AG04450 (cell line): Measurements from ENCODE around the gene GIT1. TPM values are rescaled to one million over a fixed set of nuclear protein-coding genes. Genes with fewer than 3 reads are reported as not detected.

Experiments used
- CTCF ChIA-PET: fragments of 300-600, 350-600 bp; formaldehyde crosslinking; extraction: SDS; loops from one replicate; lab custom pipeline; 2022; ENCODE audit warnings: antibody characterized with exemption, inconsistent platforms; lab: Charles Lee
- POLR2A ChIA-PET: fragments of 350-600 bp; formaldehyde crosslinking; extraction: SDS; loops from one replicate; lab custom pipeline; 2021; ENCODE audit warnings: antibody characterized with exemption, inconsistent platforms; lab: Yijun Ruan, JAX
- DNase-seq: peaks from one replicate; pipeline ENCODE4 v3.0.0-alpha.2; 2011; ENCODE audit warnings: low read depth, low spot score
- H3K27ac ChIP-seq: one replicate; pipeline ENCODE4 v1.5.1; 2012; ENCODE audit warnings: low read depth, low read length, control low read depth
- H3K27me3 ChIP-seq: one replicate; pipeline ENCODE4 v1.6.0; 2012; ENCODE audit warnings: low read length; ENCODE audit not compliant: control insufficient read depth, insufficient read depth
- H3K4me3 ChIP-seq: 2 replicates; pipeline ENCODE4 v1.5.1; 2011; ENCODE audit warnings: mild to moderate bottlenecking, low read depth, low read length, control low read depth
- H3K9me3 ChIP-seq: 2 replicates; pipeline ENCODE4 v1.5.1; 2012; ENCODE audit warnings: low read length; ENCODE audit not compliant: control insufficient read depth, insufficient read depth
- CTCF ChIP-seq: IDR thresholded peaks from 2 replicates; pipeline ENCODE4 v1.5.1; 2011; ENCODE audit warnings: low read depth, low read length, control low read depth, inconsistent platforms
- polyA plus RNA-seq: library from polyadenylated mRNA; depleted of rRNA; stranded (reverse); fragments of >200 nt; gene quantifications from 2 replicates; pipeline ENCODE4 v1.2.3, GENCODE V29; 2011

GIT1 gene
- polyA plus RNA-seq, 1 experiment, result 20.7 TPM

GRCh38 chr17:29567304-29567553 lies 22.2 kb downstream of the GIT1 start:
- H3K27me3 ChIP-seq, result no peaks in the 10 kb centered on the region
- CTCF ChIA-PET, result interaction anchor here (9.4 kb wide), 1 partner anchor 197 kb away, joined by 77 read pairs; no protein-coding TSS in a partner anchor
- POLR2A ChIA-PET, result interaction anchor here (0.6 kb wide), 1 partner anchor 87 kb away, joined by 4 read pairs; no protein-coding TSS in a partner anchor
- no peaks in the 10 kb centered on the region for H3K9me3 ChIP-seq
- H3K27ac ChIP-seq, result peak overlapping the region; percentile 31
- peak overlapping the region; percentile 70 for H3K4me3 ChIP-seq
- no peak for TF ChIP-seq CTCF
- DNase-seq, result no peak

- CTCF ChIA-PET, result interaction anchor here (1.2 to 9.4 kb wide), 2 partner anchors 25 to 197 kb away, joined by 4 to 77 read pairs; no protein-coding TSS in a partner anchor
- Histone ChIP-seq H3K27ac (peak within 1 kb of the TSS; percentile 47), H3K9me3 (no peaks in the 10 kb centered on the region), H3K4me3 (peak within 1 kb of the TSS; percentile 70), H3K27me3 (no peaks in the 10 kb centered on the region)
- no peak for TF ChIP-seq CTCF
- no peak for DNase-seq
- POLR2A ChIA-PET, result interaction anchor here (0.6 kb wide), 1 partner anchor 87 kb away, joined by 4 read pairs; no protein-coding TSS in a partner anchor
These were observed 22.8 kb downstream of the GIT1 start, which contains the start of gene ABHD15 for GRCh38 chr17:29566473-29567303. Gene ABHD15, minus strand, starts transcription at chr17:29567037. Its CDS starts 71 bp downstream, at chr17:29566966.

GRCh38 chr17:29565643-29566472 lies 23.6 kb downstream of the GIT1 start:
- no peak overlapping the region for H3K27ac ChIP-seq
- CTCF ChIA-PET, result interaction anchor here (1.2 kb wide), 1 partner anchor 26 kb away, joined by 4 read pairs; no protein-coding TSS in a partner anchor
- H3K4me3 ChIP-seq, result peak overlapping the region; percentile 53
- no peaks in the 10 kb centered on the region for H3K9me3 ChIP-seq
- POLR2A ChIA-PET, result no interaction called here
- DNase-seq, result no peak
- H3K27me3 ChIP-seq, result no peaks in the 10 kb centered on the region
- TF ChIP-seq CTCF, result peak; percentile 29

- CTCF ChIA-PET, result interaction anchor here (0.6 to 1.4 kb wide), 3 partner anchors 9 to 446 kb away, joined by 3 to 5 read pairs (median 3); no protein-coding TSS in a partner anchor
- POLR2A ChIA-PET, result interaction anchor here (1.2 kb wide), 1 partner anchor 53 kb away, joined by 3 read pairs; no protein-coding TSS in a partner anchor
- Histone ChIP-seq H3K9me3 (no peaks in the 10 kb centered on the region), H3K27me3 (no peaks in the 10 kb centered on the region), H3K27ac (no peak overlapping the region), H3K4me3 (no peak overlapping the region)
- no peak for TF ChIP-seq CTCF
- no peak for DNase-seq
These were observed 25.6 kb downstream of the GIT1 start for GRCh38 chr17:29563816-29564215.
